GM21723 (cell line): ENCODE measurements around the gene NFASC.

Experiments used
- ATAC-seq: cut with Tn5 transposase; IDR thresholded peaks from one replicate; pipeline ENCODE4 v1.9.1; 2021; ENCODE audit warnings: mild to moderate bottlenecking, moderate library complexity; ENCODE audit not compliant: unreplicated experiment

Gene NFASC

GRCh38 chr1:204958317-204959307 is 88.0 kb downstream of the NFASC start:
- no peak for ATAC-seq

GRCh38 chr1:204959374-204959773 is 88.7 kb downstream of the NFASC start:
- no peak for ATAC-seq

GRCh38 chr1:204959836-204960235 is 89.2 kb downstream of the NFASC start:
- no peak for ATAC-seq

GRCh38 chr1:204960306-204961125 is 89.9 kb downstream of the NFASC start:
- ATAC-seq = no peak

DNA sequence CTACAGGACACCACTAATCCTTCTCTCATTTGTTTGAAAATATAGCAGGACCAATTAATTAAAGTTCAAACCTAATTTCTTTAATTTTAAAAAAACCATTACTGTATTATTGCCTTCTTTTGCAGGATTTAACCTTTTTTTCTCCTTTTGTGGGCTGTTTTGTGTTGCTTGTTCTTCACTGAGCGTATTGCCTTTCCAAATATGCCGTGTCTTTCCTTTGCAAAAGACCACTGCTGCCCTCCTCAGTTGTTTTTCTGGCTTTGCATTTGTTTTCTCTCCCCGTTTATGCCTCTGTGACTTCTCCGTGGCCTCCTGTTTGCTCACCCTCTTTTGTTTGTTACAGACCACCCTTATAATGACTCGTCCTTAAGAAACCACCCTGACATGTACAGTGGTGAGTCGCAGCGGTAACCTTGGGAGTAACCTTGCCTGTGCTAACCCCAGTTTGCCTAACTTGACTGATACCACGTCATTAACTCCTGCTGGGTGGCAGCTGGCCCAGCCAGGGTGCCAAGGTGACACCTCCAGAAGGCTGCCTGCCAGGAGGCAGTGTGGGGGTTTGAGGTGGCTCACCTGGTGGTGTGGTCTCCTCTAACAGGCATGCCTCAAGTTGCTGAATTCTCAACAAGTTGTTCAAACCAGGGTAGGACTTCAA is 91.2 kb downstream of the NFASC start:
- ATAC-seq = no peak

DNA sequence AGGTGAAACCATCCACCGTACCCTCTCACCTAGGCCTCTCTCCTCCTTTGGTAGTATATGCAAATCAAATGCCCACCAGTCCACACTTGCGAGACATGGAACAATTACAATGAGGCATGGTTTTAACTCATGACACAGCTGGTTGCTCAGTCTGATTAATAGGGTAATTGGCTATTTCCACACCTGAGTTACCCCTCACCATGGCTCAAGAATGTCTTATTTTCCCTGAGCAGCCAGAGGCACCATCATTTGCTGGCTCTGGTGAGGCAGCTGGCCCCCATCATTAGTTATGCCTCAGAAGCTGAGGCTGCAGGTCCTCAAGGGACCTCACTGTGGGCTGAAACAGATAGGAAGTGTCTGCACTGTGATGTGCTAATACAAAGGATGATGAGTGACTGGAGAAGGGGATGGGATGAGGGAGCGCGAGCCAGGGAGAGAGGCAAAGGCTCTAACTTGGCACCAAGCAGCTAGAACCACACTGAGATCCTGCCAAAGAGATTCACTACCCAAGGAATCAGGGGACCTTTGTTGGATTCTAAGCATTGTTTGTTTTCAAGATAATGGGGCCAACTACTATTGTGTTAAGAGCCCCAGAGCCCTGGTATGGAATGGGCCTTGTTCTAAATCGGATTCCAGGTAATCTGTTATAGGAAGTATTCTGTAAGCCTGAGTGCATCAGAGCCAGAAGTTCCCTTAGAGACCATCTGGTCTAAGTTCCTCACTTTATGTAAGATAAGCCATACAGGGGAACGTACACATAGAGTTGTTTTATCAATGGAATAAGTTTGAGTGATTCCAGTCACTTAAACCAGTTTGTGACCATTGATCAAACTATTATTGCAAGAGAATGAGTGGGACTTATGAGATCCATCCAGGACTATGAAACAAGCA is 92.3 kb downstream of the NFASC start:
- no peak for ATAC-seq

- ATAC-seq = no peak
Observed at GRCh38 chr1:204967451-204967850, 96.8 kb downstream of the NFASC start.

DNA sequence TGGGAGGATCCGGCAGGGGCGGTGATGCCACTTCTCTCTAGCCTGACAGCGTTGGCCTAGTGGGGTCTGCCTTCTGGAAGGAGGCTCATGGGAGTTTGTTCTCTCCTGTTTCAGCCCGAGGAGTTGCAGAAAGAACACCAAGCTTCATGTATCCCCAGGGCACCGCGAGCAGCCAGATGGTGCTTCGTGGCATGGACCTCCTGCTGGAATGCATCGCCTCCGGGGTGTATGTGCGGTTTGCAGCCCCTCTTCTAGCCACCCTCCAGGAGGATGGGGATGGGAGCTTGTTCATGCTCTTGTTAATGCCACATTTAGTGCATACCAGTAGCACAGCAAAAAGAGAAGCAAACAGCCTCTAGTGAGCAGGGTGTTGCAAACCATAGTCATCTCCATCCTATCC is 97.5 kb downstream of the NFASC start:
- no peak for ATAC-seq

DNA sequence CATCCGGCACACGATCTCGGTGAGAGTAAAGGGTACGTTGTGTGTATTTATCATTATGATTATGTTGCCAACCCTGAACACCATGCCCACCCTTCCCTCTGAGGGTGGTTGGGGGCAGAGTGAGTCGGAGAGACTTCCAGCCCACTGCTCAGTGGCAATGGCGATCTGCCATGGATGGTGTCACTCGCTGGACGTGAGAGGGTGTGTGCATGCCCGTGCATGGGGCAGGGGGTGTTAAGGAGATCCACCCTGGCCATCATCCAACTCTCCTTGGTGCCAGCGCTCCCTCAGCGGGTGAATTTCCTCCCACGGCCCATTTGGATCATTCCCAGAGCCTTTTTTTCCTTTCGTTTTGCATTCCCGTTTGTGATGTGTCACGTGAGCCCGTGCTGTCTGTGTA is 98.3 kb downstream of the NFASC start:
- ATAC-seq = no peak

GRCh38 chr1:204970937-204971336 is 100.3 kb downstream of the NFASC start:
- ATAC-seq = no peak

DNA sequence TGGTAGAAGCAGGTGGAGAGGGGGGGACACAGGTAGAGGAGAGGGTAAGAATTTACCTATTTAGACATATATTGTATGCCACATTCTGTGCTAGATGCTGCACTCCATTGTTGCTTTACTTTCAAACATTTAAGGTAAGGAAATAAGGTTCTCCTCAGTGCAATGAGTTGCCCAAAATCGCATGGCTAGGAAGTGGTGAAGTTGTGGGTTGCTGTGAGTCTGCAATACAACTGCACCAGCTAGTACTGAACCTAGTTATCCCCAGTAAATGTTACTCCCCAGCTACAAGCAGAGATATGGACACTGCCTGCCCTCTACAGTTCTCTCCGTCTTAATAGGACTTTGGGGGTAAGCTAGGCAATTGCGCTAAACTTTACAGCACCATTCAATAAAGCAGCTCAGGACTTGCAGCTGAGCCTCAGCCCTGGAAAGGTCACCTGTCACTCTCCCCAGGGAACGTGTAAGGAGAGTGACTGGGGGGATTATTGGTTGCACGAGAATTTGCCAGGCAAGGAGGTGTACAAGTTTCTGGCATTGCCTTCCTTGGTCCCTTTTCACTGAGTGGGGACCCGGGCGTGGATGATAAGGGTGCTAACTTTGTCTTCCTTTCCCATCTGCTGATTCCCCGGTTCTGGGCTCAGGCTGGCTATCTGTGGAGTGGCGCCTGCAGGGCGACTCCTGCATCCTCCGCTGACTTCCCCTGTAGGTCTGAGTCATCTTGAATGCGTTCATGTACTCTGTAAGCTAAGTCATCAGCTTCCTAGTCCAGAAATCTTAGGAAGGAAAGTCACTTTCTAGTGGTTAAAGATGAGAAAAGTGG is 101.1 kb downstream of the NFASC start:
- no peak for ATAC-seq

GRCh38 chr1:204972426-204972825 is 101.8 kb downstream of the NFASC start:
- no peak for ATAC-seq

DNA sequence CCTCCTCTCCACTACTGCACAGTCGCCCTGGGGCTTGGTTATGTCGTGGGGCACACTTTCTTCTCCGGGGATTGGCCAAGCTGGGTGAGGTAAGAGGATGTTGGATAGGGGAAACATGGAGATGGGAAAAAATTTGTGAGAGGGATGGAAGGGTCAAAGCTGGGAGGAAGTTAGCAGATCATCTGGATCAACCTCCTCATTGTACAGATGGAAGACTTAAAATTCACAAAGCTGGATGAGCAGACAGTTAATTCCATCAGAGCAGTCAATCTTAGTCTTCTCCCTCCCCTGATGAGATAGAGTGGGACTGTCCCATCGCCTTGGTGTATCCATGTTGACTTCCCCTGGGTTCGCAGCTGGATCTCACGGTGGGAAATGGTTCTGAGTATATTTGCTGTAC is 102.8 kb downstream of the NFASC start:
- no peak for ATAC-seq

DNA sequence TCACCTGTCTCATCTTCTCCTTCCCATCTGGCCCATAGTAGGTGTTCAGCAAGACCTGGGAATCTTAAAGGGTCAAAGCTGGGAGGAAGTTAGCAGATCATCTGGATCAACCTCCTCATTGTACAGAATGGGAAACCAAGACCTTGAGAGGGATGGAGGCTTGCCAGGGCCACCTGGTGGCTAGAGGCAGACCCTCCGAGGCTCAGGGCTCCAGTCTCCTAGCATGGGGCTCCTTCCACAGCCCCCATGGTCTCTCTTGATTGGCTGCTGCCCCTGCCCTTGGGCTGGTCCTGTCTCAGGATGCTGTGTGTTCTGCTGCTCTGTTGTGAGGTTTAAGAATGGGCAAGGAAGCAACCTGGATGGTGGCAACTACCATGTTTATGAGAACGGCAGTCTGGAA is 103.7 kb downstream of the NFASC start:
- no peak for ATAC-seq

GRCh38 chr1:204975021-204975420 is 104.4 kb downstream of the NFASC start:
- ATAC-seq = no peak

- no peak for ATAC-seq
Observed at GRCh38 chr1:204975568-204976235, 105.0 kb downstream of the NFASC start.

DNA sequence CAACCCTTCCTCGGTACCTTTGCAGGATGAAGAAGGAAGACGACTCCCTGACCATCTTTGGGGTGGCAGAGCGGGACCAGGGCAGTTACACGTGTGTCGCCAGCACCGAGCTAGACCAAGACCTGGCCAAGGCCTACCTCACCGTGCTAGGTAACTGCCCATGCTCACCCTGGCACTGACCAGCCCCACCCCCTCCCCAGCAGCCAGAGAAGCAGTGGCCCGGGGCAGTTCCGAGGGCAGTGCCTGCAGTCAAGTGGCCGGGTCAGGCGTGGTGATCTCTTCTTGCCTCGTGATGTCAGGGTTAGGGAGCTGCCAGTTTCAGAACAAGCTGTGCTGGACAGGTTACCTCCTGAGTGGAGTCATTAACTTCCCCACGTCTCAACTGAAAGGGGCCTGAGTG is 106.0 kb downstream of the NFASC start:
- ATAC-seq = no peak

GRCh38 chr1:204977318-204977717 is 106.7 kb downstream of the NFASC start:
- no peak for ATAC-seq

- ATAC-seq = no peak
Observed at GRCh38 chr1:204978782-204979181, 108.1 kb downstream of the NFASC start.
